H9 (cell line): Measurements from ENCODE around the gene AURKB. TPM values are rescaled to one million over a fixed set of nuclear protein-coding genes. Genes with fewer than 3 reads are reported as not detected.

Experiments
- DNase-seq: peaks from one replicate; pipeline ENCODE4 v3.0.0-alpha.2; 2017
- H2AFZ ChIP-seq: one replicate; pipeline ENCODE4 v1.6.1; 2013; ENCODE audit warnings: mild to moderate bottlenecking, low read length, control low read depth, moderate library complexity
- H2AK5ac ChIP-seq: 2 replicates; pipeline ENCODE4 v1.6.1; 2013; ENCODE audit warnings: low read length, control low read depth, mixed read lengths; ENCODE audit not compliant: insufficient read length
- H2BK120ac ChIP-seq: one replicate; pipeline ENCODE4 v1.6.1; 2013; ENCODE audit warnings: low read depth, mild to moderate bottlenecking, low read length, control low read depth, inconsistent platforms; ENCODE audit not compliant: poor library complexity, severe bottlenecking
- H2BK12ac ChIP-seq: 2 replicates; pipeline ENCODE4 v1.6.1; 2013; ENCODE audit warnings: low read length, control low read depth, mixed read lengths, low read depth; ENCODE audit not compliant: insufficient read length
- H2BK15ac ChIP-seq: 2 replicates; pipeline ENCODE4 v1.6.1; 2013; ENCODE audit warnings: low read depth, low read length, control low read depth
- H2BK20ac ChIP-seq: one replicate; pipeline ENCODE4 v1.6.1; 2013; ENCODE audit warnings: low read depth, mild to moderate bottlenecking, low read length, control low read depth, inconsistent platforms; ENCODE audit not compliant: poor library complexity, severe bottlenecking
- H2BK5ac ChIP-seq: 2 replicates; pipeline ENCODE4 v1.6.1; 2013; ENCODE audit warnings: low read length, control low read depth, mixed read lengths; ENCODE audit not compliant: insufficient read length
- H3K14ac ChIP-seq: 2 replicates; pipeline ENCODE4 v1.6.1; 2013; ENCODE audit warnings: low read length, control low read depth; ENCODE audit not compliant: insufficient read depth
- H3K18ac ChIP-seq: 2 replicates; pipeline ENCODE4 v1.6.1; 2013; ENCODE audit warnings: low read depth, mild to moderate bottlenecking, mixed read lengths, low read length, control low read depth; ENCODE audit not compliant: insufficient read length
- H3K23ac ChIP-seq: 2 replicates; pipeline ENCODE4 v1.6.1; 2013; ENCODE audit warnings: low read length, control low read depth, mixed read lengths, low read depth; ENCODE audit not compliant: insufficient read length
- H3K23me2 ChIP-seq: 2 replicates; pipeline ENCODE4 v1.6.1; 2013; ENCODE audit warnings: low read depth, mild to moderate bottlenecking, mixed read lengths, low read length, control low read depth; ENCODE audit not compliant: insufficient read length, poor library complexity, severe bottlenecking
- H3K27ac ChIP-seq: 2 replicates; pipeline ENCODE4 v1.5.1; 2013; ENCODE audit warnings: low read length, control low read depth, mixed read lengths, low read depth; ENCODE audit not compliant: insufficient read length
- H3K27me3 ChIP-seq: 2 replicates; pipeline ENCODE4 v1.6.1; 2013; ENCODE audit warnings: low read length, control low read depth, inconsistent platforms; ENCODE audit not compliant: insufficient read depth
- H3K4ac ChIP-seq: 2 replicates; pipeline ENCODE4 v1.6.1; 2013; ENCODE audit warnings: low read depth, mild to moderate bottlenecking, control low read depth, inconsistent platforms, low read length, moderate library complexity
- H3K4me1 ChIP-seq: 2 replicates; pipeline ENCODE4 v1.6.1; 2013; ENCODE audit warnings: low read length, control low read depth, inconsistent platforms; ENCODE audit not compliant: insufficient read depth
- H3K4me2 ChIP-seq: 2 replicates; pipeline ENCODE4 v1.6.1; 2013; ENCODE audit warnings: low read length, control low read depth, mixed read lengths; ENCODE audit not compliant: insufficient read length, insufficient read depth
- H3K56ac ChIP-seq: 2 replicates; pipeline ENCODE4 v1.6.1; 2013; ENCODE audit warnings: low read depth, mild to moderate bottlenecking, mixed read lengths, low read length, control low read depth; ENCODE audit not compliant: insufficient read length
- H3K79me1 ChIP-seq: 2 replicates; pipeline ENCODE4 v1.6.1; 2013; ENCODE audit warnings: low read depth, mild to moderate bottlenecking, moderate library complexity, low read length, control low read depth, inconsistent platforms; ENCODE audit not compliant: insufficient read depth, poor library complexity, severe bottlenecking
- H3K79me2 ChIP-seq: 2 replicates; pipeline ENCODE4 v1.6.1; 2013; ENCODE audit warnings: low read length, control low read depth, inconsistent platforms; ENCODE audit not compliant: insufficient read depth
- H3K9ac ChIP-seq: 2 replicates; pipeline ENCODE4 v1.6.1; 2013; ENCODE audit warnings: low read length, control low read depth, mixed read lengths; ENCODE audit not compliant: insufficient read length; ENCODE audit errors: extremely low read depth
- H3K9me3 ChIP-seq: one replicate; pipeline ENCODE4 v1.6.1; 2013; ENCODE audit warnings: low read depth, low read length, inconsistent platforms; ENCODE audit not compliant: control insufficient read depth
- H3T11ph ChIP-seq: one replicate; pipeline ENCODE4 v1.6.1; 2013; ENCODE audit warnings: mild to moderate bottlenecking, low read length, control low read depth, inconsistent platforms
- H4K20me1 ChIP-seq: one replicate; pipeline ENCODE4 v1.6.1; 2013; ENCODE audit not compliant: control insufficient read depth, insufficient read length, insufficient read depth
- H4K5ac ChIP-seq: 2 replicates; pipeline ENCODE4 v1.6.1; 2013; ENCODE audit warnings: low read depth, mild to moderate bottlenecking, mixed read lengths, low read length, control low read depth; ENCODE audit not compliant: insufficient read length
- H4K8ac ChIP-seq: replicated peaks from 2 replicates; pipeline ENCODE4 v1.6.1; 2013; ENCODE audit warnings: low read length, control low read depth, mixed read lengths, low read depth; ENCODE audit not compliant: insufficient read length
- H4K91ac ChIP-seq: 2 replicates; pipeline ENCODE4 v1.6.1; 2013; ENCODE audit warnings: low read depth, mild to moderate bottlenecking, moderate library complexity, mixed read lengths, low read length, control low read depth; ENCODE audit not compliant: insufficient read length
- H3K27ac Mint-ChIP-seq, 3 experiments: 2 replicates in 2 of 3; 3 replicates in 1 of 3; pipeline ENCODE4 v1.8.0; 2020 to 2021; ENCODE audit warnings: mixed read lengths in 3 of 3, mild to moderate bottlenecking in 1 of 3, moderate library complexity in 1 of 3
- H3K27me3 Mint-ChIP-seq: 2 replicates; pipeline ENCODE4 v1.8.0; 2021; ENCODE audit warnings: low read depth, mild to moderate bottlenecking, moderate library complexity, mixed read lengths
- H3K36me3 Mint-ChIP-seq, 3 experiments: 2 replicates in 2 of 3; 3 replicates in 1 of 3; pipeline ENCODE4 v1.8.0; 2020 to 2021; ENCODE audit warnings: low read depth in 3 of 3, mixed read lengths in 3 of 3; ENCODE audit not compliant: insufficient read depth in 1 of 3
- H3K4me1 Mint-ChIP-seq, 2 experiments: 2 replicates each; pipeline ENCODE4 v1.8.0; 2020; ENCODE audit warnings: mixed read lengths in 2 of 2
- H3K4me3 Mint-ChIP-seq, 2 experiments: 2 replicates in 1 of 2; 3 replicates in 1 of 2; pipeline ENCODE4 v1.8.0; 2020 to 2021; ENCODE audit warnings: mild to moderate bottlenecking in 2 of 2, mixed read lengths in 2 of 2, moderate library complexity in 1 of 2
- H3K9me3 Mint-ChIP-seq, 2 experiments: 2 replicates in 1 of 2; 3 replicates in 1 of 2; pipeline ENCODE4 v1.8.0; 2020; ENCODE audit warnings: mild to moderate bottlenecking in 2 of 2, mixed read lengths in 2 of 2, moderate library complexity in 1 of 2
- WGBS: extraction: QIAGEN DNeasy Blood & Tissue Kit; methylation state at CpG from one replicate; pipeline ENCODE4 v1.1.7; 2013; ENCODE audit warnings: missing lambda C conversion rate, low lambda C conversion rate, mixed read lengths; ENCODE audit not compliant: insufficient read length; ENCODE audit errors: extremely low coverage; 5-methylcytosine and 5-hydroxymethylcytosine counted together
- microRNA-seq: library from miRNA; unstranded; fragments of <30 nt; microRNA quantifications from one replicate; pipeline ENCODE4, GENCODE V29; 2020; ENCODE audit warnings: borderline microRNAs expressed
- total RNA-seq: library from RNA; stranded (reverse); gene quantifications from 2 replicates; pipeline ENCODE4 v1.2.1, GENCODE V29; 2021
- TF ChIP-seq, protein P1 (sequence below): fragments of 200-600 bp; sonication (generic); conservative IDR thresholded peaks from 3 replicates; pipeline ENCODE4 v1.8.0; 2021; ENCODE audit warnings: antibody characterized with exemption, mild to moderate bottlenecking

The AURKB gene
- total RNA-seq, 1 experiment from 2014 or later = 171 TPM

DNA sequence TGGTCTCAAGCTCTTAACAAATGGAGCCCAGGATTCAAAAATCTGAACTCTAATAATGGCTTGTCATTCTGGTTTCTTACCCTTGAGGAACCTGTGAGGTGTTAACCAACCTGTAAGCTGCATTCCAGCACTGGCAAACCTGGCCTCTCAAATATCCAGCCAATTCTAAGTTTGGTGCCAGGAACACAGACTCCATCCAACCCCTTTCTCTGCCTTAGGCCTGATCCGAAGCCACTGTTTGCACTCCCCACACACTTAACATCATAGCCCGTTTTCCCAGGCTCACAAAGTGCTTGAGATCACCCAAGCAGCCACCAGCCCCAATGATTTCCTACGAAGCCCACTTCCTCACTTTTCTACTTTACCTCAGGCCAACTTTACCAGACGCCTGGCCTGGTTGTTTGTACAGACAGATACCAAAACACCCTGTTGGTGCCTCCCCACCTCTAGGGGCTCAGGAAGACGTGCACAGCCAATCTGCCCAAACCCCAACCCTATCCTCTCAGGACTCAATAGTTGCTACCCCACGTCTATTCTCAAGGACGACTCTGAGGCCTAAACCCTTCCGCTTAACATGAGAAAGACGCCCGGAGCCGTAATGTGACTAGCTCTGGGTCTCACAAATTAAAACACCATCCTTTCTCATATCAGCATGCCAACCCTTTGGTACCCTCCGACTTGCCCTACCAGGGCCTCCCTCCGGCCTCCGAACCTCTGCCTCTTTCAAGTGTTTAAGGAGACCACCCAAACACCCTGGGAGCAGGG is 55.0 kb downstream of the AURKB start:
- Mint-ChIP-seq H3K27ac (no peak overlapping the region; a peak in 3 of 7 replicates), H3K9me3 (no peaks in the 10 kb centered on the region), H3K36me3 (peaks cover 0 to 12% (median 8%) of the 10 kb centered on the region in 3 experiments; a peak in 6 of 7 replicates), H3K4me1 (peaks cover 25 to 29% of the 10 kb centered on the region in 2 experiments), H3K4me3 (no peak overlapping the region; a peak in 1 of 5 replicates), H3K27me3 (peaks cover 3% of the 10 kb centered on the region)
- no peaks in the 10 kb centered on the region for H4K20me1 ChIP-seq
- H3K27me3 ChIP-seq = no peaks in the 10 kb centered on the region
- H3K4me1 ChIP-seq = peaks cover 5% of the 10 kb centered on the region
- no peak overlapping the region for H2AFZ ChIP-seq
- H2BK12ac ChIP-seq = peak overlapping the region; percentile 36
- no peak overlapping the region for H3T11ph ChIP-seq
- no peak overlapping the region for H2AK5ac ChIP-seq
- H2BK5ac ChIP-seq = no peak overlapping the region
- no peak for DNase-seq
- H3K14ac ChIP-seq = peak overlapping the region; percentile 41
- H4K8ac ChIP-seq = no peak overlapping the region
- H3K79me1 ChIP-seq = peaks cover under 1% of the 10 kb centered on the region
- no peaks in the 10 kb centered on the region for H3K9me3 ChIP-seq
- no peak overlapping the region for H4K5ac ChIP-seq
- no peak overlapping the region for H4K91ac ChIP-seq
- peak overlapping the region; percentile 63 for H3K9ac ChIP-seq
- no peak overlapping the region; the same call in 1 of the 2 replicates for H3K4ac ChIP-seq
- no peak overlapping the region for H2BK20ac ChIP-seq
- 0 out of 2 replicates have a peak overlapping the region, but pooled peaks have one; percentile 9 for H2BK15ac ChIP-seq
- no CpG with 5 or more reads among the region's 14 CpGs for WGBS
- peak overlapping the region; percentile 59 for H3K4me2 ChIP-seq
- peak overlapping the region; percentile 71 for H3K18ac ChIP-seq
- peaks cover 21% of the 10 kb centered on the region for H3K23me2 ChIP-seq
- H3K56ac ChIP-seq = no peak overlapping the region
- no peak overlapping the region for H3K27ac ChIP-seq
- TF ChIP-seq, protein P1, sequence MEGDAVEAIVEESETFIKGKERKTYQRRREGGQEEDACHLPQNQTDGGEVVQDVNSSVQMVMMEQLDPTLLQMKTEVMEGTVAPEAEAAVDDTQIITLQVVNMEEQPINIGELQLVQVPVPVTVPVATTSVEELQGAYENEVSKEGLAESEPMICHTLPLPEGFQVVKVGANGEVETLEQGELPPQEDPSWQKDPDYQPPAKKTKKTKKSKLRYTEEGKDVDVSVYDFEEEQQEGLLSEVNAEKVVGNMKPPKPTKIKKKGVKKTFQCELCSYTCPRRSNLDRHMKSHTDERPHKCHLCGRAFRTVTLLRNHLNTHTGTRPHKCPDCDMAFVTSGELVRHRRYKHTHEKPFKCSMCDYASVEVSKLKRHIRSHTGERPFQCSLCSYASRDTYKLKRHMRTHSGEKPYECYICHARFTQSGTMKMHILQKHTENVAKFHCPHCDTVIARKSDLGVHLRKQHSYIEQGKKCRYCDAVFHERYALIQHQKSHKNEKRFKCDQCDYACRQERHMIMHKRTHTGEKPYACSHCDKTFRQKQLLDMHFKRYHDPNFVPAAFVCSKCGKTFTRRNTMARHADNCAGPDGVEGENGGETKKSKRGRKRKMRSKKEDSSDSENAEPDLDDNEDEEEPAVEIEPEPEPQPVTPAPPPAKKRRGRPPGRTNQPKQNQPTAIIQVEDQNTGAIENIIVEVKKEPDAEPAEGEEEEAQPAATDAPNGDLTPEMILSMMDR = no peak
- H3K79me2 ChIP-seq = no peaks in the 10 kb centered on the region
- H2BK120ac ChIP-seq = no peak overlapping the region
- H3K23ac ChIP-seq = no peak overlapping the region

Small RNA genes lying within 50 kb of the gene (microRNA-seq; reads per million reads assigned to microRNA genes)
- 83.3 reads per million, percentile 70 among the genes with 10 or more reads in this experiment for gene MIR4521

Other genes starting within 250 kb of the AURKB start
- 0.15 and 0.35 TPM in 2 replicates for gene GUCY2D, start 208.0 kb downstream of the AURKB start, total RNA-seq
- 0.11 TPM in 1 of 2 replicates, not detected in the other for gene ALOX15B, start 171.5 kb downstream of the AURKB start, total RNA-seq
- 0.86 and 1.2 TPM in 2 replicates for gene ALOX12B, start 122.9 kb downstream of the AURKB start, total RNA-seq
- gene ALOXE3, start 92.1 kb downstream of the AURKB start, total RNA-seq = 0.13 and 0.42 TPM in 2 replicates
- gene HES7, start 86.5 kb downstream of the AURKB start, total RNA-seq = 0.26 and 0.33 TPM in 2 replicates
- gene PER1, start 58.2 kb downstream of the AURKB start, total RNA-seq = 36.5 and 37.2 TPM in 2 replicates
- 22.8 and 22.9 TPM in 2 replicates for gene VAMP2, start 47.6 kb downstream of the AURKB start, total RNA-seq
- gene TMEM107, start 34.2 kb downstream of the AURKB start, total RNA-seq = 12.7 and 14.3 TPM in 2 replicates
- 3.1 and 3.4 TPM in 2 replicates for gene BORCS6, start 20.4 kb downstream of the AURKB start, total RNA-seq
- gene CTC1, start 37.5 kb upstream of the AURKB start, total RNA-seq = 36.9 and 37.0 TPM in 2 replicates
- gene PFAS, start 38.7 kb upstream of the AURKB start, total RNA-seq = 224 and 228 TPM in 2 replicates
- 36.9 and 42.5 TPM in 2 replicates for gene RANGRF, start 78.1 kb upstream of the AURKB start, total RNA-seq
- gene SLC25A35, start 84.8 kb upstream of the AURKB start, total RNA-seq = 3.9 and 4.3 TPM in 2 replicates
- gene ARHGEF15, start 99.7 kb upstream of the AURKB start, total RNA-seq = 0.35 and 0.39 TPM in 2 replicates
- not detected in 2 replicates for gene ODF4, start 129.3 kb upstream of the AURKB start, total RNA-seq
- gene RPL26, start 172.6 kb upstream of the AURKB start, total RNA-seq = 2,434 and 2,435 TPM in 2 replicates
- gene RNF222, start 187.3 kb upstream of the AURKB start, total RNA-seq = 0.07 and 0.09 TPM in 2 replicates
- gene NDEL1, start 225.3 kb upstream of the AURKB start, total RNA-seq = 32.9 and 38.4 TPM in 2 replicates